LNCAP (cell line): ENCODE results near the gene GDPGP1.

Source experiments
- TF ChIP-seq, protein P1 (sequence below): fragments of 450-650 bp; IDR thresholded peaks from 2 replicates; pipeline ENCODE4 v1.5.1; 2017; ENCODE audit warnings: mild to moderate bottlenecking

GDPGP1 gene

DNA sequence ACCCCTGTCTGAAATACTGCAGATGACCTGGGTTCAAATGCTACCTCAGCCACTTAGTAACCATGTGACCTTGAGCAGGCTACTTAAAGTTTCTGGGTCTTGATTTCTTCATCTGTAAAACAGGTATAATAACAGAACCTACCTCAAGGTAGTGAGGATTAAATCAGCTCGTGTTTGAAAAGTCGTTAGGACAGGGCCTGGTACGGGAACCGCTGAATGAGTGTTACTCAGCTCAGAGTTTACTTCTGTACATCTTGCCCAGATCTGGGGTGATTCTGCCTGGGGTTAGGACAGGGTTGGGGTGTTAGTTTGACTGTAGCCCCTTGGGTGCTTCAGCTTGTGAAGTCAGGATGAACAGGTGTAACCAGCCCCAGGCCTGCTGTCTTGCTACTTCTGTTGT is 31.1 kb upstream of the GDPGP1 start:
- TF ChIP-seq, protein P1, sequence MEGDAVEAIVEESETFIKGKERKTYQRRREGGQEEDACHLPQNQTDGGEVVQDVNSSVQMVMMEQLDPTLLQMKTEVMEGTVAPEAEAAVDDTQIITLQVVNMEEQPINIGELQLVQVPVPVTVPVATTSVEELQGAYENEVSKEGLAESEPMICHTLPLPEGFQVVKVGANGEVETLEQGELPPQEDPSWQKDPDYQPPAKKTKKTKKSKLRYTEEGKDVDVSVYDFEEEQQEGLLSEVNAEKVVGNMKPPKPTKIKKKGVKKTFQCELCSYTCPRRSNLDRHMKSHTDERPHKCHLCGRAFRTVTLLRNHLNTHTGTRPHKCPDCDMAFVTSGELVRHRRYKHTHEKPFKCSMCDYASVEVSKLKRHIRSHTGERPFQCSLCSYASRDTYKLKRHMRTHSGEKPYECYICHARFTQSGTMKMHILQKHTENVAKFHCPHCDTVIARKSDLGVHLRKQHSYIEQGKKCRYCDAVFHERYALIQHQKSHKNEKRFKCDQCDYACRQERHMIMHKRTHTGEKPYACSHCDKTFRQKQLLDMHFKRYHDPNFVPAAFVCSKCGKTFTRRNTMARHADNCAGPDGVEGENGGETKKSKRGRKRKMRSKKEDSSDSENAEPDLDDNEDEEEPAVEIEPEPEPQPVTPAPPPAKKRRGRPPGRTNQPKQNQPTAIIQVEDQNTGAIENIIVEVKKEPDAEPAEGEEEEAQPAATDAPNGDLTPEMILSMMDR: no peak

DNA sequence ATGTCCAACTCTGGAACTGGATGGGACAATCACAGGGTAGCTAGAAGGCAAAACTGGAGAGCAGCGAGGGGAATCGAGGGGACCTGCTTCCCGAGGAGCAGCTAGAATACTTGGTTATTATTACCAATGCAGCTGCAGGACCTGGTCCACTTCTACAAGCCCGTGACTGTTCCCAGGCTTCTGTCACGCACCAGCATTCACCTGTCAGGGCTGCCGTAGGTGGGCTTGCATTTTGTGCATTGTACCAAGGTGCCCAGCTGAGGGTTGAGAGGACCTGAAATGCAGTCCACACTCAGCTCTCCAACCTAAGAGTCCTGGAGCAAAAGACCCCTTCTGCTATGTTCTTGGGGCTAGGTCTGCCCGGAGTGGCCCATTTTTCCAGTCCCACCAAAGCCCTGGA is 30.5 kb upstream of the GDPGP1 start:
- TF ChIP-seq, protein P1: no peak

DNA sequence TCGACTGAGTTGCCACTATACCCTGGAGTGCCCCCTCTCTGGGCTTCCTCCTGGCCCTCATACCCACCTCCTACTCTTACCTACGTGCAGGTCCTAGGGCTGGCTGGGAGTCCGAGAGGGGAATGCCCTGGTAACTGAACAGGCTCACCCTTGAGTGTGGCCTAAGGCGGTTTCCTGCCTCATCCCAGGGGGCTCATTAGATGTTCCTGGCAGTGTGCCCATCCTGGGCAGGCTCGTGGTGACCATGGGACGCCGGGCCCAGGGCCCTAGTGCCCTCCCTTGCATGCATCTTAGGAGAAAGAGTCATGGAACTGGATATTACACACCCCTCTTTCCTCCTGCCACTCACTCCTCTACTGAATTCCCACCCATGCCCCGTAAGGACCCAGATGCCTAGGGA is 30.1 kb upstream of the GDPGP1 start:
- TF ChIP-seq, protein P1: no peak

DNA sequence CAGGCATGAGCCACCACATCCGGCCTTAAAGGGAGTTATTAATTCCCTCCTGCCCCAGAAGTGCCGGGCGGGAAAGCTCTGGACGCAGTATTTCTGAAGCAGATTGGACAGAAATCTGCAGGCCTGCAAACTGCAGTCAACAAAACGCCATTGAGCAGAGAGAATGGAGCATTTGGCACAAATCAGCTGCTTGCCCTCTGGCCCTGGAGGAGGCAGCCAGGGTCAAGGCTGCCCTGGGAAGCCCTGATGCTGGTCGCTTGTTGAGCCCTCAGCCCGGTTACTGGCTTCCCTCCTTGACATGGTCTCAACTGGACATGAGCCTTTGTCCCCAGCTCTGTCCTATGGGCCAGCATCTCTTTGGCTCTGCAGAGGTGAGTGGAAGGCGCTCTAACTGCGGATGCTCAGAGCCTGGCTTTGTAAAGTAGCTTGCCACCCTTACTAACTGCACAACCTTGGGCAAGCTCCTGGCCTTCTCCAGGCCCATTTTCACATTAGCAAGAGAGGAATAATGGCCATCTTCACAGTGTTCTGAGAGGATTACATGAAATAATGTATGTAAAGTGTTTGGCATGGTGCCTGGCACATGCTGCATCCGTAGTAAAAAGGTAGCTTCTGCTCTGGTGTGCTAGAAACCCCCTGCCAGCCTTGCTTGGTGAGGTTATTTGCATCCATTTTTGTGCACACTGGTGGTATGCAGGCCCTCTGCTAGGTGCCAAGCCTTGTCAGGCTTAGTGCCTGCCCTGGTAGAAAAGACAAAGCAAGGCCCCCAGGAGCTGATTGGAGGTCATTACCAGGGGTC is 28.8 kb upstream of the GDPGP1 start:
- TF ChIP-seq, protein P1: no peak

DNA sequence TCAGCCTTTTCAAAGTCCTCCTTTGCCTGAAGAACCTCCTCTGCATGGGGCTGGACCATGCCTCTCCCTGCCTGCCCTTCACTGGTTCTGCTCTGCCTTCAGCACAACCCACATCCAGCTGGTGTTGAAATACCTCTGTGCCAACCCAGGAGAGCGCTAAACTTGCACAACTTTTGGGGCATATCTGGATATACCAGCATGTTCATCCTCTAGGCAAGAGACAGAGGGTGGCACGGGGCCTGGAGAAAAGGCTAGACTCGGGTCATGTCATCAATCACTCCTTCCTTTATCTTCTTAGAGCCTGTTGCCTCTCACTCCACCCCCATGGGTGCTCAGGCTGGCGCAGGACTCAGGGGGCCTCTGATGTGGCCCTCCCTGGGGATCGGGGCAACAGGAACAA is 28.1 kb upstream of the GDPGP1 start:
- TF ChIP-seq, protein P1: no peak

DNA sequence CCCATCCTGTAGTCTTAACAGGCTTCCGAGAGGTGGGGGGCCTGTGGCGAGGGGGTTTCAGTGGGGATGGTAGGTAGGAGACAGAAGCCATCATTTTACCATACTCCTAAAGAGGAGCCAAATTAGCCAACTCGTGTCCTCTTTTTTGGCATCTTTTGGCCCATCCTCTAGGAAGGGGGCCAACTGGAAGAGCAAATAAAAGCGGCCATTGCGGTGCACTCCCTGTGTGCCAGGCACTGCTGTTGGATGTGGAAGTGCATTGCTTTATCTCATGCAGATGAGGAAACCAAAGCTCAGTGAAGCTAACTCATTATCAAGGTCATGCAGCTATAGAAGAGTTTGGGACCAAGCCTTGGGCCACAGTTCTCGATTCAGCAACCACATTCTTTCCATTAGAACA is 26.8 kb upstream of the GDPGP1 start:
- TF ChIP-seq, protein P1: no peak

DNA sequence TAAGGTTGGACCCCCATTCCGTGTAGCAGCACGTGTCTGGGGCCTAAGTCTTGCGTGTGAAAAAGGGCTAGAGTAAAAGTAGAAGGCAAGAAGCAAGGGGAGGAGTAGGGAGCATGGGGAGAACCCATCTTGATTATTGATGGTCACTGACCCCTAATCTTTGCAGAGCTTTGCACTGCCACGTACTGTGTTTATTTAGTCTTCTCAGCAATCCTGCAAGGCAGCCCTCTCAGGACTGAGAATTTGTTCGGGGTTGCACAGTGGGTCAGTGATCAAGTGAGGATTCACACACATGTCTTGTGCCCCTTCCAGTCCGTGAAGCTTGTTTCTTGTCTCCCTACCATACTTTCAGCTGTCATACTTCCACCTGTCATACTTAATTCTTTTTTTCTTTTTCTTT is 25.7 kb upstream of the GDPGP1 start:
- TF ChIP-seq, protein P1: no peak

DNA sequence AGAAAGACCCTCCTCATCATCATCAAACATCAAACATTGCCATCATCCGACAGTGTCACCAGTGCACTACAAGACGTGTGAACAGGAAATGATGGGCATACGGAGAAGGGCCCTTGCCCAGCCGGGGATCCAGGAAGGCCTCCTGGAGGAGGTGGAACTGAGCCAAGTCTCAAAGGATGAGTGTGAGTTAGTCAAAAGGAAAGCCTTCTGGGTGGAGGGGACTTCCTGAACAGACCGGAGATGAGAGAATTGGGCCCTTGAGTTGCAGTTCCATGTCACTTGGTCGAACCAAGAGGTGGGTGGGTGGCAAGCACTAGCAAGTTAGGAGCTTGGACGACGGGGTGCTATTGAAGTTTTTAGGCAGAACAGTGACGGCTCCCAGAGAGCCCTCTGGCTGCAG is 24.4 kb upstream of the GDPGP1 start:
- TF ChIP-seq, protein P1: no peak
